K562 (cell line): ENCODE data around the gene PALM3. TPM values are rescaled to one million over a fixed set of nuclear protein-coding genes. Genes with fewer than 3 reads are reported as not detected.

ENCODE experiments used
- ATAC-seq: fragments of 200-7000 bp; cut with Tn5 transposase; 3 replicates; pipeline ENCODE4 v1.9.1; 2020; ENCODE audit warnings: moderate library complexity
- BruUV-seq: library from RNA; stranded (reverse); fragments of 400-500 nt; replicated peaks from 2 replicates; lab custom pipeline; 2021; lab: Mats Ljungman, UMichigan
- CTCF ChIA-PET: fragments of 300-600 bp; formaldehyde crosslinking; extraction: SDS; loops from one replicate; lab custom pipeline; 2021; ENCODE audit warnings: low intra/inter-chr PET ratio; lab: Yijun Ruan, JAX
- POLR2A ChIA-PET: fragments of 300-600, 350-650 bp; sonication (Branson Sonifier 250); formaldehyde crosslinking; extraction: SDS; loops from one replicate; lab custom pipeline; 2021; ENCODE audit warnings: antibody characterized with exemption, inconsistent platforms; lab: Yijun Ruan, JAX
- DNase-seq, 4 experiments: peaks; one replicate each; pipeline versions ENCODE4 v3.0.0 to v3.0.0-alpha.2; 2011 to 2018; ENCODE audit warnings: low spot score in 3 of 4, mixed read lengths in 3 of 4; ENCODE audit errors: extremely low read depth in 1 of 4
- FAIRE-seq: peaks from 2 replicates; lab custom pipeline; 2011; peaks lifted over from hg19 to GRCh38; lab: Jason Lieb, UNC
- H2AFZ ChIP-seq: 2 replicates; pipeline ENCODE4 v1.6.0; 2011; ENCODE audit warnings: low read depth, low read length, control low read depth, inconsistent platforms
- H3K27ac ChIP-seq: fragments of 200-600 bp; 3 replicates; pipeline ENCODE4 v1.8.0; 2011; ENCODE audit warnings: low read depth, mild to moderate bottlenecking, control low read depth, inconsistent platforms, low read length, moderate library complexity, mixed read lengths; ENCODE audit errors: extremely low read depth
- H3K27me3 ChIP-seq, 2 experiments: fragments of 300-600 bp in 1 of 2; 2 replicates in 1 of 2; 3 replicates in 1 of 2; pipeline versions ENCODE4 v1.6.0 to v1.8.0; 2011; ENCODE audit warnings: inconsistent platforms in 2 of 2, low read length in 2 of 2, mild to moderate bottlenecking in 1 of 2, mixed read lengths in 1 of 2, moderate library complexity in 1 of 2; ENCODE audit not compliant: control insufficient read depth in 2 of 2, insufficient read depth in 2 of 2
- H3K36me3 ChIP-seq: fragments of 300-600 bp; 3 replicates; pipeline ENCODE4 v1.8.0; 2011; ENCODE audit warnings: mild to moderate bottlenecking, low read length, inconsistent platforms; ENCODE audit not compliant: control insufficient read depth, insufficient read depth
- H3K4me1 ChIP-seq, 2 experiments: fragments of 200-600 bp in 1 of 2; replicated peaks in 1 of 2; 2 replicates in 1 of 2; 3 replicates in 1 of 2; pipeline versions ENCODE4 v1.5.1 to v1.8.0; 2011; ENCODE audit warnings: inconsistent platforms in 2 of 2, low read length in 2 of 2, mild to moderate bottlenecking in 1 of 2, mixed read lengths in 1 of 2, moderate library complexity in 1 of 2; ENCODE audit not compliant: control insufficient read depth in 2 of 2, insufficient read depth in 2 of 2
- H3K4me2 ChIP-seq: 2 replicates; pipeline ENCODE4 v1.6.1; 2011; ENCODE audit warnings: low read length, control low read depth, inconsistent platforms, mixed read lengths; ENCODE audit not compliant: insufficient read depth
- H3K4me3 ChIP-seq: fragments of 200-600 bp; sonication (generic), shearing (Covaris generic); 2 replicates; pipeline ENCODE4 v1.5.1; 2016; ENCODE audit warnings: control low read depth, inconsistent platforms
- H3K79me2 ChIP-seq: fragments of 200-600 bp; 3 replicates; pipeline ENCODE4 v1.8.0; 2011; ENCODE audit warnings: low read length, inconsistent platforms; ENCODE audit not compliant: control insufficient read depth, insufficient read depth
- H3K9ac ChIP-seq, 2 experiments: 2 replicates each; pipeline versions ENCODE4 v1.6.0 to v1.6.1; 2011; ENCODE audit warnings: low read depth in 2 of 2, low read length in 2 of 2, control low read depth in 1 of 2, inconsistent platforms in 1 of 2, mild to moderate bottlenecking in 1 of 2, mixed read lengths in 1 of 2; ENCODE audit not compliant: insufficient read depth in 1 of 2
- H3K9me1 ChIP-seq: one replicate; pipeline ENCODE4 v1.6.0; 2011; ENCODE audit warnings: inconsistent platforms, mild to moderate bottlenecking, low read length, moderate library complexity; ENCODE audit not compliant: control insufficient read depth, insufficient read depth
- H3K9me3 ChIP-seq: replicated peaks from 2 replicates; pipeline ENCODE4 v1.5.1; 2011; ENCODE audit warnings: low read depth, low read length, inconsistent platforms; ENCODE audit not compliant: control insufficient read depth, insufficient read depth
- H4K20me1 ChIP-seq: replicated peaks from 2 replicates; pipeline ENCODE4 v1.6.1; 2011; ENCODE audit warnings: low read length, inconsistent platforms, mixed read lengths; ENCODE audit not compliant: control insufficient read depth, insufficient read depth
- FOXA3 ChIP-seq, 2 experiments: fragments of 450-650 bp in 1 of 2; sonication (generic) in 1 of 2; formaldehyde crosslinking; IDR thresholded peaks in 1 of 2; conservative IDR thresholded peaks in 1 of 2; 2 replicates each; pipeline versions ENCODE4 v1.4.0 to v1.8.0; 2020 to 2022; ENCODE audit warnings: mild to moderate bottlenecking in 2 of 2, missing genetic modification reagents in 1 of 2
- FOXJ2 ChIP-seq: fragments of 200-800 bp; sonication (Bioruptor generic); IDR thresholded peaks from 2 replicates; pipeline ENCODE4 v1.6.1; 2016; ENCODE audit warnings: missing genetic modification characterization, missing compliant biosample characterization
- RFX7 ChIP-seq: fragments of 250-450 bp; sonication (Bioruptor Pico); IDR thresholded peaks from 2 replicates; pipeline ENCODE4 v1.5.1; 2021; ENCODE audit warnings: mild to moderate bottlenecking
- SMAD1 ChIP-seq: fragments of 150-350 bp; IDR thresholded peaks from 2 replicates; pipeline ENCODE4 v1.6.1; 2014; ENCODE audit warnings: low read length, low read depth; ENCODE audit not compliant: partially characterized antibody
- ZNF239 ChIP-seq: fragments of 250-450 bp; sonication (Bioruptor Pico); IDR thresholded peaks from 2 replicates; pipeline ENCODE4 v1.4.0; 2020; ENCODE audit warnings: mild to moderate bottlenecking
- WGBS: fragments of 100-300 bp; shearing (Covaris generic); methylation state at CpG from one replicate; pipeline ENCODE4 v1.1.6; 2016; ENCODE audit warnings: low coverage, mixed read lengths; ENCODE audit not compliant: insufficient coverage; ENCODE audit errors: missing lambda C conversion rate; 5-methylcytosine and 5-hydroxymethylcytosine counted together
- in situ Hi-C: fragments of 300-500 bp; cut with MboI; formaldehyde crosslinking; loops from 4 replicates; pipeline ENCODE4 v1.15.0; 2018; ENCODE audit warnings: inconsistent platforms, mixed read lengths
- intact Hi-C: fragments of 100-400 bp; cut with micrococcal nuclease; formaldehyde crosslinking; loops from 2 replicates; pipeline ENCODE4 v1.14.2; 2022
- polyA plus RNA-seq, 8 experiments: library from polyadenylated mRNA; depleted of rRNA in 4 of 8; stranded (reverse) in 5 of 8; unstranded in 3 of 8; fragments of >200 nt; fragmentation: Nextera tagmentation in 2 of 8; fragmentation: Illumina TruSeq in 1 of 8; extraction: Ambion mirVana in 2 of 8; extraction: Trizol in 1 of 8; gene quantifications; 2 replicates each; pipeline versions ENCODE4 v1.2.1 to v1.2.3, GENCODE V29; 2011 to 2014; ENCODE audit warnings: inconsistent platforms in 1 of 8, missing spikeins in 1 of 8
- total RNA-seq, 7 experiments: library from RNA; depleted of rRNA in 6 of 7; stranded (reverse); fragments of >200 nt in 6 of 7; fragmentation: Illumina TruSeq in 2 of 7; extraction: Trizol in 2 of 7; gene quantifications; 2 replicates each; pipeline versions ENCODE4 v1.2.1 to v1.2.3, GENCODE V29; 2011 to 2021; ENCODE audit warnings: low replicate concordance in 1 of 7
- TF ChIP-seq, protein P1 (sequence below): fragments of 450-650 bp; IDR thresholded peaks from 2 replicates; pipeline ENCODE4 v1.6.1; 2018; ENCODE audit not compliant: partially characterized antibody
- TF ChIP-seq, protein P2 (sequence below), 3 experiments: fragments of 200-800 bp in 1 of 3; sonication (Bioruptor generic) in 1 of 3; sonication (generic) in 1 of 3; formaldehyde crosslinking in 1 of 3; IDR thresholded peaks; 2 replicates each; pipeline versions ENCODE4 v1.6.1 to v1.8.0; 2016 to 2022; ENCODE audit warnings: mild to moderate bottlenecking in 2 of 3, missing compliant biosample characterization in 2 of 3, missing genetic modification characterization in 2 of 3, missing genetic modification reagents in 1 of 3
- TF ChIP-seq, protein P3 (sequence below), 3 experiments: IDR thresholded peaks in 2 of 3; conservative IDR thresholded peaks in 1 of 3; 2 replicates each; pipeline ENCODE4 v1.5.1; 2011 to 2012; ENCODE audit warnings: low read length in 3 of 3, mild to moderate bottlenecking in 3 of 3, control low read depth in 2 of 3, improper control_type of control experiment in 1 of 3, inconsistent platforms in 1 of 3, low read depth in 1 of 3, mixed read lengths in 1 of 3, moderate library complexity in 1 of 3; ENCODE audit not compliant: insufficient read depth in 2 of 3
- TF ChIP-seq, protein P4 (sequence below), 2 experiments: fragments of 450-650 bp; conservative IDR thresholded peaks; 2 replicates each; pipeline ENCODE4 v1.6.1; 2017; ENCODE audit warnings: mild to moderate bottlenecking in 2 of 2, moderate library complexity in 2 of 2

PALM3 gene
- total and polyA plus RNA-seq, 9 of the 15 experiments (the other 6 are each of a cell fraction or from before 2014, with no cell fraction given), result 0.07 to 9.3 (median 3.3) TPM

DNA sequence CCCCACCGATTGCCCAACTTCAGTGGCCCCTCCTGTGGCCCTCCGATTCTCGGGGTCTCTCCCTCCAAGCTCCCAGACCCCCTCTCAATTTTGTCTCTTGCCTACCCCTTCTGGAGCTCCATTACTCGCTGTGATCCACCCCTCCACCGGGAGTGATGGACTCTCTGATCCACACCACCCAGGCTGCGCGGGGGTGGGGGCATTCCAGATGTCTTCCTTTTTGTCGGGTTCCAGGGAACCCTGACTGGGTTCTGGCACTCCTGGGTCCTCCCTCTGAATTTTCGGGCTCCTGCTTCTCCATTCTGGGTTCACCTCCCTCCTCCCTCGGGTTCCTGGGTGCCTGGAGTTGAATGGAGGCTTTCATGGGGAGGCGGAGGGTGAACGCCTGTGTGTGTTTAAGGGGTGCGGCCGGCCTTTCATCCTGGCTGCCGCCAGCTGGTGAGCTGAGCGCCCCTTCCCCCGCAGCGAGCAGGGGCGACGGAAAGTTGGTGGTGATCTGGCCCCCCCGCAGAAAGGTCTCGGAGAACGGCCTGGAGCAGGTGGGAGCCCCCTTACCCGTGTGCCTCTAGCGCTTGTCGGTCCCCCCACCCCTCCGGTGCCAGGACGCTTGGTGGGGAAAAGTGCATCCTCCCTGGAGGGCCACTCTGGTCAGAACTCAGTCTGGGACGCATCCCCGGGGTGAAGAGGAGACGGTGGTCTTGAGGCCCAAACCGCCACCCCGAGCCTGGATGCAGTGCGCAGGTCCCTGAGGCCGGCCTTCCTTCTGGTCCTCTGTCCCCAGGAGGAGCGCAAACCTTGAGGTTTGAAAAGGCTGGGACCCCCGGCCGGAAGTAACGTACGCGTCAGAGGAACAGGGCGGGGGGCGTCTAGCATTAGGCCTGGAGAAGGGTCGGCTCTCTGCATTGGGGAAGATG lies 12.3 kb upstream of the PALM3 start:
- Histone ChIP-seq H3K36me3 (no peaks in the 10 kb centered on the region), H3K9me1 (no peaks in the 10 kb centered on the region), H3K27me3 (no peaks in the 10 kb centered on the region), H3K9ac (peak overlapping the region; percentile 69 to 97), H3K4me2 (peak overlapping the region; percentile 82), H4K20me1 (no peaks in the 10 kb centered on the region), H3K27ac (peak overlapping the region; percentile 68), H3K9me3 (no peaks in the 10 kb centered on the region), H3K4me1 (peaks cover 9 to 48% of the 10 kb centered on the region in 2 experiments; a peak in 4 of 5 replicates), H3K4me3 (peak overlapping the region; percentile 55), H2AFZ (peak overlapping the region; percentile 90), H3K79me2 (peaks cover 19% of the 10 kb centered on the region)
- ATAC-seq (peak; percentile 52), DNase-seq (peak; percentile 38 to 61 (median 51)), FAIRE-seq (no peak)
- CTCF ChIA-PET, result interaction anchor here (0.6 to 3.7 kb wide), 3 partner anchors 194 to 332 kb away, joined by 3 to 39 read pairs (median 4); no protein-coding TSS in a partner anchor
- in situ Hi-C loops (loop anchor here (5.0 to 25.0 kb wide), 2 partner anchors 192 to 487 kb away; no protein-coding TSS in a partner anchor), intact Hi-C loops (no loop called here)
- BruUV-seq, result no TSS peak
- POLR2A ChIA-PET, result interaction anchor here (0.6 to 1.3 kb wide), 3 partner anchors 44 to 174 kb away, joined by 3 to 4 read pairs (median 4); partner anchors contain the start of gene ASF1B
- 3% methylated on average over 35 of the region's 44 CpGs for WGBS
- TF ChIP-seq, protein P1, sequence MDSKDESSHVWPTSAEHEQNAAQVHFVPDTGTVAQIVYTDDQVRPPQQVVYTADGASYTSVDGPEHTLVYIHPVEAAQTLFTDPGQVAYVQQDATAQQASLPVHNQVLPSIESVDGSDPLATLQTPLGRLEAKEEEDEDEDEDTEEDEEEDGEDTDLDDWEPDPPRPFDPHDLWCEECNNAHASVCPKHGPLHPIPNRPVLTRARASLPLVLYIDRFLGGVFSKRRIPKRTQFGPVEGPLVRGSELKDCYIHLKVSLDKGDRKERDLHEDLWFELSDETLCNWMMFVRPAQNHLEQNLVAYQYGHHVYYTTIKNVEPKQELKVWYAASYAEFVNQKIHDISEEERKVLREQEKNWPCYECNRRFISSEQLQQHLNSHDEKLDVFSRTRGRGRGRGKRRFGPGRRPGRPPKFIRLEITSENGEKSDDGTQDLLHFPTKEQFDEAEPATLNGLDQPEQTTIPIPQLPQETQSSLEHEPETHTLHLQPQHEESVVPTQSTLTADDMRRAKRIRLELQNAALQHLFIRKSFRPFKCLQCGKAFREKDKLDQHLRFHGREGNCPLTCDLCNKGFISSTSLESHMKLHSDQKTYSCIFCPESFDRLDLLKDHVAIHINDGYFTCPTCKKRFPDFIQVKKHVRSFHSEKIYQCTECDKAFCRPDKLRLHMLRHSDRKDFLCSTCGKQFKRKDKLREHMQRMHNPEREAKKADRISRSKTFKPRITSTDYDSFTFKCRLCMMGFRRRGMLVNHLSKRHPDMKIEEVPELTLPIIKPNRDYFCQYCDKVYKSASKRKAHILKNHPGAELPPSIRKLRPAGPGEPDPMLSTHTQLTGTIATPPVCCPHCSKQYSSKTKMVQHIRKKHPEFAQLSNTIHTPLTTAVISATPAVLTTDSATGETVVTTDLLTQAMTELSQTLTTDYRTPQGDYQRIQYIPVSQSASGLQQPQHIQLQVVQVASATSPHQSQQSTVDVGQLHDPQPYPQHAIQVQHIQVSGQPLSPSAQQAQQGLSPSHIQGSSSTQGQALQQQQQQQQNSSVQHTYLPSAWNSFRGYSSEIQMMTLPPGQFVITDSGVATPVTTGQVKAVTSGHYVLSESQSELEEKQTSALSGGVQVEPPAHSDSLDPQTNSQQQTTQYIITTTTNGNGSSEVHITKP, result peak; percentile 51
- TF ChIP-seq, protein P2, sequence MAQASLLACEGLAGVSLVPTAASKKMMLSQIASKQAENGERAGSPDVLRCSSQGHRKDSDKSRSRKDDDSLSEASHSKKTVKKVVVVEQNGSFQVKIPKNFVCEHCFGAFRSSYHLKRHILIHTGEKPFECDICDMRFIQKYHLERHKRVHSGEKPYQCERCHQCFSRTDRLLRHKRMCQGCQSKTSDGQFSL (CRISPR knock-in tag; IDR thresholded peaks at IDR 0.05), result peak; percentile 73; the same call in 1 of the 2 replicates
- TF ChIP-seq, protein P2 (tag; IDR thresholded peaks at IDR 0.05), result no peak
- TF ChIP-seq FOXA3 (CRISPR knock-in tag; conservative IDR thresholded peaks at IDR 0.05 in 1 of 2, IDR thresholded peaks at IDR 0.05 in 1 of 2) (peak; percentile 18 to 37; a peak in 3 of 4 replicates), RFX7 (CRISPR knock-in tag) (no peak), SMAD1 (no peak), FOXJ2 (tag) (no peak), ZNF239 (CRISPR knock-in tag) (no peak)
- TF ChIP-seq, protein P3, sequence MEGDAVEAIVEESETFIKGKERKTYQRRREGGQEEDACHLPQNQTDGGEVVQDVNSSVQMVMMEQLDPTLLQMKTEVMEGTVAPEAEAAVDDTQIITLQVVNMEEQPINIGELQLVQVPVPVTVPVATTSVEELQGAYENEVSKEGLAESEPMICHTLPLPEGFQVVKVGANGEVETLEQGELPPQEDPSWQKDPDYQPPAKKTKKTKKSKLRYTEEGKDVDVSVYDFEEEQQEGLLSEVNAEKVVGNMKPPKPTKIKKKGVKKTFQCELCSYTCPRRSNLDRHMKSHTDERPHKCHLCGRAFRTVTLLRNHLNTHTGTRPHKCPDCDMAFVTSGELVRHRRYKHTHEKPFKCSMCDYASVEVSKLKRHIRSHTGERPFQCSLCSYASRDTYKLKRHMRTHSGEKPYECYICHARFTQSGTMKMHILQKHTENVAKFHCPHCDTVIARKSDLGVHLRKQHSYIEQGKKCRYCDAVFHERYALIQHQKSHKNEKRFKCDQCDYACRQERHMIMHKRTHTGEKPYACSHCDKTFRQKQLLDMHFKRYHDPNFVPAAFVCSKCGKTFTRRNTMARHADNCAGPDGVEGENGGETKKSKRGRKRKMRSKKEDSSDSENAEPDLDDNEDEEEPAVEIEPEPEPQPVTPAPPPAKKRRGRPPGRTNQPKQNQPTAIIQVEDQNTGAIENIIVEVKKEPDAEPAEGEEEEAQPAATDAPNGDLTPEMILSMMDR (IDR thresholded peaks at IDR 0.05 in 2 of 3, conservative IDR thresholded peaks at IDR 0.05 in 1 of 3; ENCODE audit: insufficient read depth in 2 of 3, low read depth in 1 of 3, low read length in 3 of 3), result no peak
- TF ChIP-seq, protein P4, sequence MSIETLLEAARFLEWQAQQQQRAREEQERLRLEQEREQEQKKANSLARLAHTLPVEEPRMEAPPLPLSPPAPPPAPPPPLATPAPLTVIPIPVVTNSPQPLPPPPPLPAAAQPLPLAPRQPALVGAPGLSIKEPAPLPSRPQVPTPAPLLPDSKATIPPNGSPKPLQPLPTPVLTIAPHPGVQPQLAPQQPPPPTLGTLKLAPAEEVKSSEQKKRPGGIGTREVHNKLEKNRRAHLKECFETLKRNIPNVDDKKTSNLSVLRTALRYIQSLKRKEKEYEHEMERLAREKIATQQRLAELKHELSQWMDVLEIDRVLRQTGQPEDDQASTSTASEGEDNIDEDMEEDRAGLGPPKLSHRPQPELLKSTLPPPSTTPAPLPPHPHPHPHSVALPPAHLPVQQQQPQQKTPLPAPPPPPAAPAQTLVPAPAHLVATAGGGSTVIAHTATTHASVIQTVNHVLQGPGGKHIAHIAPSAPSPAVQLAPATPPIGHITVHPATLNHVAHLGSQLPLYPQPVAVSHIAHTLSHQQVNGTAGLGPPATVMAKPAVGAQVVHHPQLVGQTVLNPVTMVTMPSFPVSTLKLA (conservative IDR thresholded peaks at IDR 0.05), result 0 out of 4 replicates have a peak, but pooled peaks of 1 of the 2 experiments have one; percentile 29
